Gastrocnemius medialis (tissue), 4 donors: Measurements from ENCODE around the gene MAP7D2.

Experiments
- CTCF ChIP-seq, 5 experiments: fragments of 450-650 bp in 3 of 5; fragments of 200-600 bp in 2 of 5; sonication (generic) in 2 of 5; IDR thresholded peaks in 4 of 5; conservative IDR thresholded peaks in 1 of 5; 1 replicate in 4 of 5; 2 replicates in 1 of 5; pipeline ENCODE4 v1.5.1; 2016 to 2019; ENCODE audit warnings: antibody characterized with exemption in 5 of 5, mild to moderate bottlenecking in 3 of 5, moderate library complexity in 3 of 5
- POLR2A ChIP-seq, 2 donors: fragments of 450-650 bp; IDR thresholded peaks; one replicate each; pipeline ENCODE4 v1.6.1; 2017; ENCODE audit warnings: antibody characterized with exemption in 2 of 2, mild to moderate bottlenecking in 2 of 2, moderate library complexity in 2 of 2

GRCh38 chrX:20091499-20091898 lies 25.2 kb downstream of the MAP7D2 start:
- no peak for TF ChIP-seq CTCF (IDR thresholded peaks at IDR 0.05 in 4 of 5, conservative IDR thresholded peaks at IDR 0.05 in 1 of 5)
- TF ChIP-seq POLR2A (IDR thresholded peaks at IDR 0.05) = no peak
